Mesenteric fat pad (tissue), 1 donor: ENCODE data around the gene KSR1. TPM values are rescaled to one million over a fixed set of nuclear protein-coding genes. Genes with fewer than 3 reads are reported as not detected.

Experiments
- DNase-seq: peaks from one replicate; pipeline ENCODE4 v3.0.0-alpha.2; 2020; ENCODE audit warnings: low spot score
- total RNA-seq: library from RNA; stranded (reverse); fragmentation: NEBNext Ultra II Directional; extraction: Animal tissue kit (Norgen Biotek cat#: 25700); gene quantifications from one replicate; pipeline ENCODE4 v1.2.1, GENCODE V29; 2021
- donor health status: DM: yes; HTN: yes; CAD: no.

Gene KSR1
- total RNA-seq, 1 donor from 2014 or later, result 38.9 TPM

DNA sequence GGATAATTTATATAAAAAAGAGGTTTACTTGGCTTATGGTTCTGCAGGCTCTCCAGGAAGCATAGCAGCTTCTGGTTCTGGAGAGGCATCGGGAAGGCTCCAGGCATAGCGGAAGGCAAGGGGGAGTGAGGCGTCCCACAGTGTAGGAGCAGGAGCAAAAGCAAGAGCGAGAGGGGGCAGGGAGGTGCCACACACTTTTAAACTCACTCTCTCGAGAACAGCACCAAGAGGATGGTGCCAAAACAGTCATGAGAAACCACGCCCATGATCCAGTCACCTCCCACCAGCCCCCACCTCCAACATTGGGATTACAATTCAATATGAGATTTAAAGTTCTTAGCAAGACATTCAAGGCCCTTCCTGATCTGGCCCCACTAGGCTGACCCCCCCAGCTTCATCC, 124.8 kb downstream of the KSR1 start:
- DNase-seq, result no peak

DNA sequence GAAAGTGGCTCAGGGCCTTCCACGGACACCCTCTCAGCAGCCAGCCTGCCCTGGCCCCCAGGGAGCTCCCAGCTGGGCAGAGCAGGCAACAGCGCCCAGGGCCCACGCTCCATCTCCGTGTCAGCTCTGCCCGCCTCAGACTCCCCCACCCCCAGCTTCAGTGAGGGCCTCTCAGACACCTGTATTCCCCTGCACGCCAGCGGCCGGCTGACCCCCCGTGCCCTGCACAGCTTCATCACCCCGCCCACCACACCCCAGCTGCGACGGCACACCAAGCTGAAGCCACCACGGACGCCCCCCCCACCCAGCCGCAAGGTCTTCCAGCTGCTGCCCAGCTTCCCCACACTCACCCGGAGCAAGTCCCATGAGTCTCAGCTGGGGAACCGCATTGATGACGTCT, 126.4 kb downstream of the KSR1 start:
- no peak for DNase-seq

DNA sequence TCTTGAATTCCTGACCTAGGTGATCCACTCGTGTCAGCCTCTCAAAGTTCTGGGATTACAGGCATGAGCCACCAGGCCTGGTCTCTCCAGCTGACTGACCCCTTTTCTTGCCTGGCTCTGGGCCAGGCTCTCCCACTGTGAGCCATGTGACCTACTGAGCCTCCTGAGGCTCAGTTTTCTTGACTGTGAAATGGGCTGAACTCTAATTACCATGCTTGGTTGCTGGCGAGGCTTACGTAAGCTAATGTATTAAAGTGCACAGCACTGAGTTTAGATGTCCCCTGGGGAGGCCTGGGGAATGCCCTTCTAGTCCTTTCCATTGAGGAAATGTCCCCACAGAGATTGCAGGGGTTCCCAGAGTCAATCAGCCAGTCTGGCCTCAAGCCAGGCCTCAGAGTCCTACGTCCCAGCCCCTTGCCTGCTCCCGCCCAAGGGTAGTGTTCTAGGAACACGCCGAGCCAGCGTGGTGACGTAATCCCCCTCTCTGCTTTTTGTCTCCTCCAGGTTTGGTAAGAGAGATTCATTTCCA, 129.0 kb downstream of the KSR1 start:
- no peak for DNase-seq

DNA sequence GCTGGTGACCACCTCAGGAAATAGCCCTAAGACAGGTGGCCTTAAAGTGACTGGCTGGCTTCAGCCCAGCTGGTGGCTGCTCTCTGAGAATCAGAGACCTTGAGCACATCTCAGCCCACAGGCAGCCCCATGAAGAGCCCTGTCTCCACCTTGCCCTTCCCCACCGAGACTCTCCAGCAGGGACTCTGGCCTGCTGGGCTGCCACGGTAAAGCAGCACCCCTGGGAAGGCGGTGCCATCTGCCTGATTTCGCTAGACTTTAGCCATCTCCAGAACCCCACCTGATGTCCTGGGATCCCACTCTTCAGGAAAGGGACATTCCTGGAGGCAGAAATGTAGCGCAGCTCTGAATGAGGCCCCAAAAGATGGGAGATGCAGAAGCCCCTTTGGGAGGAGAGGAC, 129.5 kb downstream of the KSR1 start:
- DNase-seq, result no peak

DNA sequence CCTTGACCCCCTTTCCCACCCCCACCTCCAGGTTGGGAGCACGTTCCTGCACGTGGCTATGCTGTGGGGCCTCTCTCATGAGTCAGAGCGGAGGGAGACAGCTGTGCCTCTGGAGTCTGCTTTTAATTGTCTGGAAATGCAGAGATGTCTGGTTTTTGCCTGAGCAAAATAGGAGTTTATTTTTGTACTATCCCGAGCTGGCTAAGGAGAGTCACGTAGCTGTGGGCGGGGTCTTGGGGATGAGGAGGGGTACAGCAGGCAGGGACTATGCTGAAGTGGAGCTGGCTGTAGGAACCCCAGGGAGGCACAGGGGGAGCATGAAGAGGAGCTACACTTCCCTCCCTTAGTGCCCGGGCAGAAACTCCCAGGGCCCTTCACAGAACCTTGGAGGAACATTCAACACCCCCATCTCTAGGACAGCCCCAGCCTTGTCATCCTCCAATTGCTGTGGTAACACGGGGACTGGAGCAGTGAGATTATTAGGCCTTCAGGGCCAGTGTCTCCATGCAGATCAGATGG, 130.0 kb downstream of the KSR1 start:
- no peak for DNase-seq

GRCh38 chr17:27588354-27588753, 132.1 kb downstream of the KSR1 start:
- DNase-seq, result no peak

- no peak for DNase-seq
Observed at GRCh38 chr17:27590864-27591263, 134.6 kb downstream of the KSR1 start.

DNA sequence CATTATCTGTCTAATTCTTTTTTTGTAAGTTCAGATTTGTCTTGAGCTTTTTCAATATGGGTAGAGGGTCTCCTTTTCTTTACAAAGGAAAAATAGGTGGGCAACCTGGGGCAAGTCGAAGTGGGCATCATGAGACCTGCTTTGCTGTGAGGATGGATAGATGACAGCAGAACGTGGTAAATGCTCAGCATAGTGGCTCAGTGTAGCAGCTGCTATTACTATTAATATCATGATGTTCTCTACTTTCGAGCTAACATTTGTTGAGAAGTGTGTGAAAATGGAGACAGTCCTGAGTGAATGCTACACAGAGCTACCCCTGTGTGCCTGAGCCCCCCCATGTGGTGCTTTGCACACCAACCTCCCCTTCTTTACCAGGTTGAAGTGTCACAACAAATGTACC, 135.7 kb downstream of the KSR1 start:
- DNase-seq, result no peak

- no peak for DNase-seq
Observed at GRCh38 chr17:27593232-27593856, 137.1 kb downstream of the KSR1 start.

- DNase-seq, result no peak
Observed at GRCh38 chr17:27593857-27594255, 137.6 kb downstream of the KSR1 start.

DNA sequence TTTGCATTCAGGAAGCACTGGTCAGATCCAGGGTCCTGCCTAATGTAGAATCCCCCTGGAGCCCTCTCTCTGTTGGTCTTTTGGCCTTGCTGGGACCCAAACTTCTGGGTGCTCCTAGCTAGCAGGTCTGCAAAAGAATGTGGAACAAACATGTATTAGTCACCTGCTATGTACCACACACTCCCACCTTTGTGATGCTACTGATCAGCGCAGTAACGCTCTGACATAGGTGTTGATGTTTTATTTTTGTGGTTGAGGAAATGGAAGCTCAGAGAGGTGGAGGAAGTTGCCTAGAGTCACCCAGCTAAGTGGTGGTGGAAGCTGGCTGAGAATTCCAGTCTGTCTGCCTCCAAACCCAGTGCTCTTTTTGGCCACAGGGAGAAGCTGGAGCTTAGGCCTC, 139.0 kb downstream of the KSR1 start:
- no peak for DNase-seq

- DNase-seq, result no peak
Observed at GRCh38 chr17:27596096-27596495, 139.8 kb downstream of the KSR1 start.

- DNase-seq, result no peak
Observed at GRCh38 chr17:27596566-27597187, 140.4 kb downstream of the KSR1 start.

DNA sequence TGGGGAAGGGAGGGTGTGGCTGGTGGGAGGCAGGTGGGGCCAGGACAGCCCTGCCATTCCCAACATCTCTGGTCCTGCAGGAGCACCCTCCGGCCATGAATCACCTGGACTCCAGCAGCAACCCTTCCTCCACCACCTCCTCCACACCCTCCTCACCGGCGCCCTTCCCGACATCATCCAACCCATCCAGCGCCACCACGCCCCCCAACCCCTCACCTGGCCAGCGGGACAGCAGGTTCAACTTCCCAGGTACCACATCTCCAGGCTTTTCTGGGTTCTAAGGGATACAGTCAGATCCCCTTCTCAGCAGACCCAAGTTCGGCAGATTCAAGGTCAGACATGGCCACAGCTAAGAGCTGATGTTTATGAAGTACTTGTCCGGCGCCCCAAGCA, 140.9 kb downstream of the KSR1 start:
- no peak for DNase-seq

- no peak for DNase-seq
Observed at GRCh38 chr17:27597783-27598320, 141.6 kb downstream of the KSR1 start.

GRCh38 chr17:27598337-27599050, 142.2 kb downstream of the KSR1 start:
- DNase-seq, result no peak

DNA sequence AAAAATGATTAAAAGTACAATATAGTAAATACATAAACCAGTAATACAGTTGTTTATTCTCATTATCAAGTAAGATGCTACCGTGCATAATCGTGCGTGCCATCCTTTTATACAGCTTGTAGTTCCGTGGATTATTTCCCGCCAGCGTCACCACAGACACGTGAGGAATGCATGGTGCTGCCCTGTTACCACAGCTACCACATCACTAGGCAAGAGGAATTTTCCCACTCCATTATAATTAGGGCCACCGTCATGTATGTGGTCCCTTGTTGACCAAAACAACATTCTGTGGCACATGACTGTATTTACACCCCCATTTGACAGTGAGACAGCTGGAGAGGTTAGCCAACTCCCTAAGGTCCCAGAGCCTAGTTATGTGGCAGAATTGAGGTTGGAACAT, 144.2 kb downstream of the KSR1 start:
- no peak for DNase-seq

DNA sequence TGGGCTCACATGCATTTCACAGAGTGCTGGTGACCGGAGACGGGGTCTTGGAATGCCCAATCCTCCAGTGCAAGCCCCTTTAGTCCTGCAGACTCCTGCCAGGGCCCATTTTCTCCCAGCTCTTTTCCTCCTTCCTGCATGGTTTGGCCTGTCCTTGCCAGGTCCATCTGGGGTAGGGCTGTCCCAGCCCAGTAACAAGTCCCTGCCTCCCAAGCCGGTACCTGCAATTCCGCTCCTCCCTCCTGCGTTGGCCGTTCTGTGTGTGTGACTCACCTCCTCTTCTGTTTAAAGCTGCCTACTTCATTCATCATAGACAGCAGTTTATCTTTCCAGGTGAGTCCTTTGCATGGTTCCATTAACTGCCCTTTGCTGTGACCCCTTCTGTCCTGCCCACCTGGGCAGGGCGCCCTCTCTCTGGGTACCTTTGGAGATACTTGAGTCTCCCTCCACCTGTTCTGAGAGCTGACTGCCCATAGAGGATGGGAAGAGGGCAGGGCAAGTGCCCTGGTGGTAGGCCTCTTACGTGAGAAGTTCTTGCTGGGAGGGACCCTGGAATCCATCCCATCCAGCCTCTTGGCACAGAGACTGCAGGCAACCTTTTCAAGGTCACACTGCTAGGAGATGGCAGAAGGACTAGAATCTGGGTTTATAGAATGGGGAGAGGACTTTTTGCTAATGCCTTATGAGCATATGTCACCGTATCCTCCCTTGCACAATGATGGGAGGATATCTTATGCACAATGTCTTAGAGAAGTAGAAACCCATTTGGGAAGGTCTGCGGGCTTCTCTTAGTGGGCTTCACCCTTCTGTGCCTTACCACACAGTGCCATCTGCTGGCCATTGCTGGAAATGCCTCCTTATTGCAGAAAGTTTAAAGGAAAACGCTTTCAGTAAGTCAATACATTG, 145.1 kb downstream of the KSR1 start:
- no peak for DNase-seq

DNA sequence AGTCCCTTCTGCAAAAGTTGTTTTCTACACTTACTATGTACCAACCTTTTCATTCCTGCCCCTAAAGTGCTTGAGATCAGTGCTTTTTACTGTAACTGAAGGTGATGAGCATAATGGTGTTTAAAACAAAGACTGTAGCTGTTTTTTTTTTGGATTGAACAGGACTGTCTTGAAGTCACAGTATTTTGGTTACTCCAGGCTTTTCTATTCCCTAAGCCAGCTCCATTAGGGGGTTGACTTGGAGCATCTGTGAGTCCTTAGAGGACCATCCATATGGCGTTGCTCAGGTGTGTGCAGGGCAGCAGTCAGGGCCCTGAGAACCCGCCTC, 145.7 kb downstream of the KSR1 start:
- DNase-seq, result no peak

DNA sequence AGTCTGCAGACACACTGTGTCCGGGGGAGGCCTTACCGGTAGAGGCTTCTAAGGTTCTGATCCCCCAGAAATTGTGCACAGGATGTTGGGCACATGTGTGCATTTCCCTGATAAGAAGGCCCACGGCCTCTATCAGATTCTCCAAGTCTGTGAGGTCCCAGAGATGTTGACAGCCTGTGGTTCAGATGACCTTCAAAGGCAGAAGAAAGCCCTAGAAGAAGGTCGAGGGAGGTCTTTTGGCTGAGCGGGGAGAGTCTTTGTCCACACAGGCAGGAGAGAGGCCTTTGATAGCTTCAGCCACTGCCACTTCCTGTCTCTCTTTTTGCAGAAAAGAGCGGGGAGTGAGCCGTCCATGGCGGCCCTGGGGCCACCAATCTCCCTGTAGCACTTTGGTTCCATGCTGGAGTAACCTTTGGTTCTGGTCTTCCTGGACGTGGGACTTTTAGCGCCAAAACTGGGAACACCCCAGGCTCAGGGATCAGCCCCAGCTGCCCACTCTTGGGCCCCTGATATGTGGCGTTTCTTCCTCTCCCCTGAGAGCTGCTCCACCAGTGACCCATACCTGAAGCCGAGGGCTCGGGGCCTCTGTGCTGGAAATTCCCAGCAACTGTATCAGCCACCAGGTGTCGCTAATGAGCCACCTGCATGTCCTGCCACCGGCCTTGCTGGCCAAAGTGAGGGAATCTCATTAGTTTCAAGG, 146.6 kb downstream of the KSR1 start:
- no peak for DNase-seq

DNA sequence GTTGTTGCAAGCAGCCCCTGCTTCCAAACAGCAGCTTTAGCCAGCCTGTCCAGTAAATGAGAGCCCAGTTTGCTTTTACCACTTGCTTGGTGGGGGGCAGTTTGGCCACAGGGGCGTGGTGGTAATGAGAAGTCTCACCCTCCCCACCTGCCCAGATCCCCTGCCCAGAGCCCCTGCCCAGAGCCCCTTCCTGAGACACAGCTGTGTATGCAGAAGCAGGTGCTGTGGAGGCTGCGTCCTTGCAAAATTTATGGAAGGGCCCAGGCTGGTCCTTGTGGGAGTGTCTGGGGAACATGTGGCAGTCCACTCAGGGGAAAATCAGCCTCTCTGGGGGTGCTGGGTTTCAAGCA, 147.1 kb downstream of the KSR1 start:
- DNase-seq, result no peak
